GM23248 (cell line): ENCODE measurements around the gene TFG. TPM values are rescaled to one million over a fixed set of nuclear protein-coding genes. Genes with fewer than 3 reads are reported as not detected.

ENCODE experiments used
- DNase-seq: peaks from one replicate; pipeline ENCODE4 v3.0.0-alpha.2; 2015
- H2AFZ ChIP-seq: fragments of 200-600 bp; sonication (generic); 2 replicates; pipeline ENCODE4 v1.6.1; 2016; ENCODE audit warnings: antibody characterized with exemption
- H3F3A ChIP-seq: fragments of 200-600 bp; sonication (generic); 2 replicates; pipeline ENCODE4 v1.6.1; 2016; ENCODE audit warnings: mild to moderate bottlenecking, antibody characterized with exemption, mixed run types; ENCODE audit not compliant: insufficient read depth
- H3K27ac ChIP-seq: fragments of 200-600 bp; sonication (generic); 2 replicates; pipeline ENCODE4 v1.5.1; 2016; ENCODE audit warnings: mild to moderate bottlenecking
- H3K27me3 ChIP-seq: fragments of 200-600 bp; sonication (generic); replicated peaks from 2 replicates; pipeline ENCODE4 v1.6.1; 2016; ENCODE audit warnings: mild to moderate bottlenecking; ENCODE audit not compliant: insufficient read depth
- H3K36me3 ChIP-seq: fragments of 200-600 bp; sonication (generic); 2 replicates; pipeline ENCODE4 v1.6.1; 2016; ENCODE audit warnings: low read depth, mild to moderate bottlenecking
- H3K4me1 ChIP-seq: fragments of 200-600 bp; sonication (generic); 2 replicates; pipeline ENCODE4 v1.6.1; 2016; ENCODE audit warnings: mild to moderate bottlenecking; ENCODE audit not compliant: insufficient read depth
- H3K4me2 ChIP-seq: fragments of 200-600 bp; sonication (generic); one replicate; pipeline ENCODE4 v1.6.1; 2016; ENCODE audit warnings: mild to moderate bottlenecking; ENCODE audit not compliant: unreplicated experiment
- H3K4me3 ChIP-seq: fragments of 200-600 bp; sonication (generic); 2 replicates; pipeline ENCODE4 v1.5.1; 2016; ENCODE audit warnings: mild to moderate bottlenecking
- H3K79me2 ChIP-seq: fragments of 200-600 bp; sonication (generic); 2 replicates; pipeline ENCODE4 v1.6.1; 2016; ENCODE audit warnings: mild to moderate bottlenecking; ENCODE audit not compliant: insufficient read depth
- H3K9ac ChIP-seq: fragments of 200-600 bp; sonication (generic); 2 replicates; pipeline ENCODE4 v1.6.1; 2016; ENCODE audit warnings: mild to moderate bottlenecking
- H3K9me2 ChIP-seq: fragments of 200-600 bp; sonication (generic); 2 replicates; pipeline ENCODE4 v1.6.1; 2016; ENCODE audit warnings: mixed run types, mild to moderate bottlenecking, moderate library complexity; ENCODE audit not compliant: insufficient read depth
- H3K9me3 ChIP-seq: fragments of 200-600 bp; sonication (generic); one replicate; pipeline ENCODE4 v1.6.1; 2017; ENCODE audit warnings: low read depth
- H4K20me1 ChIP-seq: fragments of 200-600 bp; sonication (generic); 2 replicates; pipeline ENCODE4 v1.6.0; 2016; ENCODE audit not compliant: insufficient read depth
- EZH2 ChIP-seq: fragments of 200-600 bp; sonication (generic); IDR thresholded peaks from 2 replicates; pipeline ENCODE4 v1.6.1; 2018; ENCODE audit warnings: antibody characterized with exemption, mild to moderate bottlenecking; ENCODE audit not compliant: insufficient read depth, poor library complexity, severe bottlenecking
- EZH2phosphoT487 ChIP-seq: fragments of 200-600 bp; sonication (generic); IDR thresholded peaks from 2 replicates; pipeline ENCODE4 v1.6.1; 2018; ENCODE audit warnings: antibody characterized with exemption, moderate library complexity, mild to moderate bottlenecking, low read depth; ENCODE audit not compliant: insufficient read depth
- WGBS, 2 experiments: methylation state at CpG; one replicate each; pipeline ENCODE4 v1.1.6; 2015 to 2017; ENCODE audit warnings: low lambda C conversion rate in 2 of 2, low coverage in 1 of 2; ENCODE audit errors: missing lambda C conversion rate in 2 of 2; 5-methylcytosine and 5-hydroxymethylcytosine counted together
- in situ Hi-C: fragments of 300-500 bp; cut with MboI; formaldehyde crosslinking; loops from 2 replicates; pipeline ENCODE4 v1.15.0; 2020
- polyA plus RNA-seq: library from polyadenylated mRNA; unstranded; fragments of >200 nt; fragmentation: Nextera tagmentation; extraction: Ambion mirVana; gene quantifications from 2 replicates; pipeline ENCODE4 v1.2.1, GENCODE V29; 2016
- total RNA-seq: library from RNA; depleted of rRNA; stranded (reverse); fragments of >200 nt; shearing (Covaris generic); gene quantifications from 2 replicates; pipeline ENCODE4 v1.2.3, GENCODE V29; 2014

The TFG gene
- total and polyA plus RNA-seq, 2 experiments from 2014 or later: 157 to 241 TPM

- no peak overlapping the region for H3K4me3 ChIP-seq
Observed at GRCh38 chr3:100759950-100760349, 50.7 kb downstream of the TFG start.

GRCh38 chr3:100760377-100760776, 51.1 kb downstream of the TFG start:
- Histone ChIP-seq H3K4me1 (no peaks in the 10 kb centered on the region), H3K36me3 (peaks cover 3% of the 10 kb centered on the region; the same call in 1 of the 2 replicates), H3K27me3 (no peaks in the 10 kb centered on the region), H3K79me2 (no peaks in the 10 kb centered on the region), H4K20me1 (no peaks in the 10 kb centered on the region), H3F3A (peaks cover 48% of the 10 kb centered on the region), H3K9me3 (no peaks in the 10 kb centered on the region), H3K9ac (no peak overlapping the region), H2AFZ (no peak overlapping the region), H3K4me3 (no peak overlapping the region), H3K27ac (no peak overlapping the region), H3K4me2 (no peak overlapping the region), H3K9me2 (no peaks in the 10 kb centered on the region)
- TF ChIP-seq EZH2: no peak
- TF ChIP-seq EZH2phosphoT487: no peak
- 32 to 34% methylated on average over 4 of the region's 4 CpGs for WGBS, 2 experiments
- no peak for DNase-seq
- in situ Hi-C loops: loop anchor here (25.0 kb wide), 1 partner anchor 427 kb away; no protein-coding TSS in a partner anchor

More at GRCh38 chr3:100759950-100760349, 50.7 kb downstream of the TFG start:
- Histone ChIP-seq H3K79me2 (no peaks in the 10 kb centered on the region), H4K20me1 (no peaks in the 10 kb centered on the region), H2AFZ (no peak overlapping the region), H3K4me2 (no peak overlapping the region), H3K9me2 (no peaks in the 10 kb centered on the region), H3K9ac (no peak overlapping the region), H3F3A (peaks cover 52% of the 10 kb centered on the region), H3K9me3 (no peaks in the 10 kb centered on the region), H3K27me3 (no peaks in the 10 kb centered on the region), H3K27ac (no peak overlapping the region), H3K36me3 (peaks cover 7% of the 10 kb centered on the region; the same call in 1 of the 2 replicates), H3K4me1 (no peaks in the 10 kb centered on the region)
- no peak for TF ChIP-seq EZH2
- TF ChIP-seq EZH2phosphoT487: no peak
- in situ Hi-C loops: loop anchor here (25.0 kb wide), 1 partner anchor 427 kb away; no protein-coding TSS in a partner anchor
- no peak for DNase-seq

GRCh38 chr3:100761211-100761942, 52.1 kb downstream of the TFG start:
- H4K20me1 ChIP-seq: no peaks in the 10 kb centered on the region
- H3K9me3 ChIP-seq: no peaks in the 10 kb centered on the region
- no peak overlapping the region for H3K27ac ChIP-seq
- TF ChIP-seq EZH2phosphoT487 (no peak), EZH2 (no peak)
- 12 to 23% methylated on average over 1 of the region's 1 CpG for WGBS, 2 experiments
- no peak overlapping the region for H2AFZ ChIP-seq
- no peak overlapping the region for H3K4me3 ChIP-seq
- H3K9me2 ChIP-seq: no peaks in the 10 kb centered on the region
- H3K79me2 ChIP-seq: no peaks in the 10 kb centered on the region
- no peaks in the 10 kb centered on the region for H3K36me3 ChIP-seq
- peaks cover 38% of the 10 kb centered on the region for H3F3A ChIP-seq
- H3K9ac ChIP-seq: no peak overlapping the region
- no peaks in the 10 kb centered on the region for H3K4me1 ChIP-seq
- in situ Hi-C loops: loop anchor here (25.0 kb wide), 1 partner anchor 426 kb away; no protein-coding TSS in a partner anchor
- no peak for DNase-seq
- H3K4me2 ChIP-seq: no peak overlapping the region
- H3K27me3 ChIP-seq: no peaks in the 10 kb centered on the region

GRCh38 chr3:100761951-100762350, 52.7 kb downstream of the TFG start:
- Histone ChIP-seq H3K4me2 (no peak overlapping the region), H2AFZ (no peak overlapping the region), H3K79me2 (no peaks in the 10 kb centered on the region), H3K9ac (no peak overlapping the region), H3K4me1 (no peaks in the 10 kb centered on the region), H4K20me1 (no peaks in the 10 kb centered on the region), H3K9me3 (no peaks in the 10 kb centered on the region), H3K9me2 (no peaks in the 10 kb centered on the region), H3K36me3 (no peaks in the 10 kb centered on the region), H3K4me3 (no peak overlapping the region), H3K27ac (no peak overlapping the region), H3K27me3 (no peaks in the 10 kb centered on the region), H3F3A (peaks cover 33% of the 10 kb centered on the region)
- no peak for TF ChIP-seq EZH2phosphoT487
- no peak for TF ChIP-seq EZH2
- DNase-seq: no peak
- in situ Hi-C loops: loop anchor here (25.0 kb wide), 1 partner anchor 425 kb away; no protein-coding TSS in a partner anchor
